ENCODE results near the gene GAS7.

The GAS7 gene

GRCh38 chr17:9973669-9974447 lies 224.5 kb downstream of the GAS7 start:
- no peak overlapping the region for H3K4me3 ChIP-seq (replicated peaks; ENCODE audit: low read depth, low read length)
- TF ChIP-seq, protein P1, sequence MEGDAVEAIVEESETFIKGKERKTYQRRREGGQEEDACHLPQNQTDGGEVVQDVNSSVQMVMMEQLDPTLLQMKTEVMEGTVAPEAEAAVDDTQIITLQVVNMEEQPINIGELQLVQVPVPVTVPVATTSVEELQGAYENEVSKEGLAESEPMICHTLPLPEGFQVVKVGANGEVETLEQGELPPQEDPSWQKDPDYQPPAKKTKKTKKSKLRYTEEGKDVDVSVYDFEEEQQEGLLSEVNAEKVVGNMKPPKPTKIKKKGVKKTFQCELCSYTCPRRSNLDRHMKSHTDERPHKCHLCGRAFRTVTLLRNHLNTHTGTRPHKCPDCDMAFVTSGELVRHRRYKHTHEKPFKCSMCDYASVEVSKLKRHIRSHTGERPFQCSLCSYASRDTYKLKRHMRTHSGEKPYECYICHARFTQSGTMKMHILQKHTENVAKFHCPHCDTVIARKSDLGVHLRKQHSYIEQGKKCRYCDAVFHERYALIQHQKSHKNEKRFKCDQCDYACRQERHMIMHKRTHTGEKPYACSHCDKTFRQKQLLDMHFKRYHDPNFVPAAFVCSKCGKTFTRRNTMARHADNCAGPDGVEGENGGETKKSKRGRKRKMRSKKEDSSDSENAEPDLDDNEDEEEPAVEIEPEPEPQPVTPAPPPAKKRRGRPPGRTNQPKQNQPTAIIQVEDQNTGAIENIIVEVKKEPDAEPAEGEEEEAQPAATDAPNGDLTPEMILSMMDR (IDR thresholded peaks at IDR 0.05; ENCODE audit: low read length, missing control alignments), result no peak
- DNase-seq (ENCODE audit: low read depth), result no peak

DNA sequence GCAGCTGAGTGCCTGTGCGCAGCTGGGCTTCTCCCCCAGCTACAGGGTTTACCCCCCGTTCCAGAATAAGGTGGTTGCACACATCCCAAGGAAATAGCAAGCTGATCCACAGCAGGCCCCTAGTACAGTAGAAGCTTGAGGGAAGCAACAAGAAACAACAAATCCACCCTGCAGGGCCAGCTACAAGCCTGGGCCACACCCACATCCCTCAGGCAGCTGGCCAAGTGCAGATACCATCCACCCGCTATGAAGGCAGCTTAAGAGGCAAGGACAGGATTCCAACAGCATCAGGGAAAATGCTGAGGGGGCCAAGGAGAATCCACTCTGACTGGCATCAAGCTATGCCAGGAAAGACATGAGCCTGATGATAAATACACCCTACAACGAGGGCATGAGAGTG lies 226.4 kb downstream of the GAS7 start:
- no peak overlapping the region for H3K4me3 ChIP-seq (replicated peaks; ENCODE audit: low read depth, low read length)
- TF ChIP-seq, protein P1 (IDR thresholded peaks at IDR 0.05; ENCODE audit: low read length, missing control alignments), result no peak
- peak; percentile 47 for DNase-seq (ENCODE audit: low read depth)

DNA sequence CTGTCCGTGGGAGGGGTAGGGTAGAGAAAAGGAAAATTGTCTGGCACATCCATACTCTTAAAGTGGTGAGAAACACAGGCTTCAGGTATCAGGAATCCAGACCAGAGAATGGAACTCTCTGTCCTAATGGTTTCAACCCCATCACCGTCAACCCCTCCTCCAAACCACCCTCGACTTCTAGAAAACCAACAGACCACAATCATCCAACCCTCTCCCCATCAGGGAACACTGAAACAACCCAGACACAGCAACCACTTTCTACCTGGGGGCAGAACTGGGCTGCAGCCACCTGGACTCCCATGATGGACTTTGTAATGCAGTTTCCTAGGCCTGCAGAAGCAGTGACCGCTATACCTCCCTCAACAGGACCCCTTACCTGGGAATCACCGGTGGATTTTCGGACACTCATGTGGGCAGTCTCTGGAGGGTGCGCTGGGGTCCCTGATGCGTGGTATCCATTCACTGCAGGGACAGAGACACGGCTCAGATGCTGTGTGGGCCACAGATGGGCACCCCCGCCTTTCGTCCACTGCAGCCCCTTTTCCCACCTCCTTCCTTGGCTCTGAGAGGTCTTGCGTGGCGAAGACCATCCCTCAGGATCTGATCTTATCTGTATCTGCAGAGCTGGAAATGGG lies 229.0 kb downstream of the GAS7 start:
- H3K4me3 ChIP-seq (replicated peaks; ENCODE audit: low read depth, low read length), result no peak overlapping the region
- TF ChIP-seq, protein P1 (IDR thresholded peaks at IDR 0.05; ENCODE audit: low read length, missing control alignments), result no peak
- DNase-seq (ENCODE audit: low read depth), result no peak

- TF ChIP-seq, protein P1 (IDR thresholded peaks at IDR 0.05; ENCODE audit: low read length, missing control alignments), result no peak
- peak; percentile 14 for DNase-seq (ENCODE audit: low read depth)
- H3K4me3 ChIP-seq (replicated peaks; ENCODE audit: low read depth, low read length), result no peak overlapping the region
These were observed 229.5 kb downstream of the GAS7 start for GRCh38 chr17:9968881-9969280.

DNA sequence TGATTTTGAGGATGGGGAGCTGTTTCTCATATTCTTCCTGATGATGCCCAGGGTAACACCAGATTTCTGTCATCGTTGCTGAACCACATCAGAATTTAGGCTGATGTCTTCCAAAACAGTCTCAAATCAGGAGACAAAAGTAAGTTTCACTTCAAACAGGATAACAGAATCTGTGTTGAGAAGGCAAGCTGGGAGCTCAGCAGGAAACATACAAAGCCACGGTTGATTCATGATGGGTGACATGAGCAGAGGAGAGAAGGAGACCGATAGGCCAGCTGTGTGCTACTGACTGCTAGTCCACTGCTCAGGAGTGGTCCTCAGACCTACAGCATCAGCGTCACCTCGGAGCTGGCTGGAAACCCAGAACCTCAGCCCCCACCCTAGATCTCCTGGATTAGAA lies 230.4 kb downstream of the GAS7 start:
- DNase-seq (ENCODE audit: low read depth), result no peak
- TF ChIP-seq, protein P1 (IDR thresholded peaks at IDR 0.05; ENCODE audit: low read length, missing control alignments), result no peak

GRCh38 chr17:9959377-9959981 lies 238.9 kb downstream of the GAS7 start:
- TF ChIP-seq, protein P1 (IDR thresholded peaks at IDR 0.05; ENCODE audit: low read length, missing control alignments), result peak; percentile 58
- H3K4me3 ChIP-seq (replicated peaks; ENCODE audit: low read depth, low read length), result no peak overlapping the region
- DNase-seq (ENCODE audit: low read depth), result peak; percentile 42

More for the DNA sequence above, 230.4 kb downstream of the GAS7 start:
- H3K4me3 ChIP-seq (replicated peaks; ENCODE audit: low read depth, low read length), result no peak overlapping the region

Data from fibroblast of pulmonary artery (primary cell).